ENCODE measurements around the gene HHEX.
"Not testable (repeated sequence)": the region's sequence is repeated elsewhere in the genome, so short reads cannot be mapped to it uniquely, and the experiment has no call there.

Gene HHEX

GRCh38 chr10:92740762-92741161 lies 51.0 kb downstream of the HHEX start:
- no peak for DNase-seq

- not testable (repeated sequence) for DNase-seq
Observed at GRCh38 chr10:92741741-92742140, 52.0 kb downstream of the HHEX start.

GRCh38 chr10:92742331-92743228 lies 52.8 kb downstream of the HHEX start:
- no peak for DNase-seq

Measured in hematopoietic multipotent progenitor cell treated with erythropoietin and hydrocortisone succinate and interleukin-3 and kit ligand, for 8 days (in vitro differentiated cells).